HG02678 (cell line): Measurements from ENCODE around the gene INKA1.
"Not testable (repeated sequence)": the region's sequence is repeated elsewhere in the genome, so short reads cannot be mapped to it uniquely, and the experiment has no call there.

Source experiments
- ATAC-seq: cut with Tn5 transposase; IDR thresholded peaks from one replicate; pipeline ENCODE4 v1.9.1; 2021; ENCODE audit warnings: mild to moderate bottlenecking, moderate library complexity; ENCODE audit not compliant: unreplicated experiment

The INKA1 gene

DNA sequence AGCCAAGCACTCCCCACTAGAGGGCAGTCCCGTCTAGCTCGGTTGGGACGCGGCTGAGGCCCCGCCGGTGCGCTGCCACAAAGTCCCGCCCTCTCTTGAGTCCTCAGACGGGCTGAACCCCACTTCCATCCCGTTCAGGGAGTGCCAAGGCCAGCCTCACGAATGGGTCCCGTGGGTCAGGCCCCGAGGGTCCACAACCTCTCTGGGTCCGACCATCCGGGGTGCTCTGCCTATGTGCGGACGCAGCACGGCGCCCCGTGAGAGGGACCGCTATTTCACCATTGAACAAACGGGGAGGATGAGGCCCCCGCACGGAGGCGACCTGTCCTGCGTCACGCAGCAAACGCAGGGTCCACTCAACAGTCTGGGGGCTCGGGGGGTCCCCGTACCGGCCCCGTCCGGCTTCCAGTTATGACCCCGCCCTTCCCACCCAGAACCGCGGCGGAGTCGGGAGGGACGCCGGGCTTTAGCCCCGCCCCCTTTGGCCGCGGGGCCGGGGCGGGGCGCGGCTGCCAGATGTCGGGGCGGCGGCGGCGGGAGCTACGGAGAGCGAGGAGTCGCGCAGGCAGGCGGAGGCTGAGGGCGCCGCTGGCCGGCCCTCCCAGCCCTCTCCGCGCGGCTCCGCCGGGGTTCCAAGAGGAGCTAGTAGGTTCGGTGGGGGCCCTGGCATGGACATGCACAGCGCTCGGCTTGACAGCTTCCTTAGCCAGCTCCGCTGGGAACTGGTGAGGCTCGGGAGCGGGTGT lies at the start of gene INKA1:
TSS of gene INKA1 (plus strand) at position 543 of the 746 bp plus-strand sequence. CDS start at position 675, 132 bp downstream.
- ATAC-seq: peak; percentile 67

DNA sequence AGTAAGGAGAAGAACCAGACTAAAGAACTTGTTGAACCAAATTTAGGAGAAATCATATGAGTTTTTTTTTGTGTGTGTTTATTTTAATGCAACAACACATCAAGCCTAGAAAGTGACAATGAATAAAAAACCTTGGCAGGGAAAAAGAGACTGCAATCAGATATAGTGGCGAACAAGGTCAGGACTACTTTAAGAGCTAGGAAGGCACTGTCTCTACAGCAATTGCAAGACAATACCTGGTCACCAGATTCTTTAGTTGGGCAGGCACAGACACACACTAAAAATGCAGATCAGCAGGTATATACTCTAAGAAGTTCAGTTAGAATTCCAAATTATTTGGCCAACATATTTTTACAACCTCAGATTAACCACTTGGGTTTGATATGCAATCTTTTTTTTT lies 48.5 kb upstream of the INKA1 start:
- no peak for ATAC-seq

GRCh38 chr3:49756036-49756435 lies 47.0 kb upstream of the INKA1 start:
- no peak for ATAC-seq

DNA sequence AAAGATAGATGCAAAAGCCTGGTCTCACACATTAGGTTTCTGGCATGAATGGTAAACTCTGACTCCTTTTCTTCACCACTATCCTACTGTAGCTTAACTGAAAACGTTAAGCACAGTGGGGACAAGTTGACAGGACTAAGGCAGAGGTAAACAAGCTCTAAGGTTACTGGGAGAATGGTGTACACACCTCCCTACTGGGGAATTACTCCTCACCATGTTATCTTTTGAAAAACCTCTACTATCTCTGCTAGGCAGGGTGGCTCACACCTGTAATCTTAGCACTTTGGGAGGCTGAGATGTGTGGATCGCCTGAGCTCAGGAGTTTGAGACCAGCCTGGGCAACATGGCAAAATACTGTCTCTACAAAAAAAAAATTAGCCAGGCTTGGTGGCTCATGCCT lies 45.9 kb upstream of the INKA1 start:
- no peak for ATAC-seq

- no peak for ATAC-seq
These were observed 43.8 kb upstream of the INKA1 start for GRCh38 chr3:49759226-49759625.

DNA sequence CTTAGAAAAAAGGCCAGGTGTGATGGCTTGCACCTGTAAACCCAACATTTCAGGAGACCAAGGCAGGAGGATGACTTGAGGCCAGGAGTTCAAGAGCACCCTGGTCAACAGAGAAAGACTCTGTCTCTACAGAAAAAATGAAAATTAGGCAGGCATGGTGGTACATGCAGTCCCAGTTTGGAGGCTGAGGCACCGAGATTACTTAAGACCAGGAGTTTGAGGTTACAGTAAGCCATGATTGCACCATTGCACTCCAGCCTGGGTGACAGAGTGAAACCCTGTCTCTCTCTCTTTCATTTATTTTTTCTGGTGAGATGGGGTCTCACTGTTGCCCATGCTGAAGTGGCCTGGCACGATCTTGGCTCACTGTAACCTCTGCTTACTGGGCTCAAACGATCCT lies 41.4 kb upstream of the INKA1 start:
- no peak for ATAC-seq

GRCh38 chr3:49763981-49764380 lies 39.1 kb upstream of the INKA1 start:
- ATAC-seq: no peak

- no peak for ATAC-seq
These were observed 33.7 kb upstream of the INKA1 start for GRCh38 chr3:49769286-49769915.

- ATAC-seq: no peak
These were observed 33.1 kb upstream of the INKA1 start for GRCh38 chr3:49769926-49770325.

GRCh38 chr3:49771340-49771938 lies 31.6 kb upstream of the INKA1 start:
- ATAC-seq: no peak

GRCh38 chr3:49772703-49773102 lies 30.4 kb upstream of the INKA1 start:
- no peak for ATAC-seq

DNA sequence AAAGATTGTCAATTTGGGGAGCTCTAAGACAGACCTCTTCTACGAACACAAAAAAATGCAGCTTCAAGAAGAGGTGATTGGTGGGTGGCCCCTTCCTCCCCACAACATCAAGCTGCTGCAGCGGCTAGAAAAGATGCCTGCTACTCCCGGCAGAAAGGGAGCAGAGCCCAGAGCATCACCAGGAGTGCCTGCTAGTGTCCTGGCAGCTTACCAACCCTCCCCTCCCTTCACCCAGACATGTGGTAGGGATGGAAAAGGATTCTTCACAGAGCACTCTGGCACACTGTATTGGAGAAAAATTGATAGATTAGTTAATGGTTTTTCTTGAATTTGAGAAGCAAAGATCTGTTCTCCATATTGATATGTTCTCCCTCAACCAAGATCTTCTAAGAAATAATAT lies 27.5 kb upstream of the INKA1 start:
- no peak for ATAC-seq

GRCh38 chr3:49776101-49776500 lies 27.0 kb upstream of the INKA1 start:
- ATAC-seq: not testable (repeated sequence)

DNA sequence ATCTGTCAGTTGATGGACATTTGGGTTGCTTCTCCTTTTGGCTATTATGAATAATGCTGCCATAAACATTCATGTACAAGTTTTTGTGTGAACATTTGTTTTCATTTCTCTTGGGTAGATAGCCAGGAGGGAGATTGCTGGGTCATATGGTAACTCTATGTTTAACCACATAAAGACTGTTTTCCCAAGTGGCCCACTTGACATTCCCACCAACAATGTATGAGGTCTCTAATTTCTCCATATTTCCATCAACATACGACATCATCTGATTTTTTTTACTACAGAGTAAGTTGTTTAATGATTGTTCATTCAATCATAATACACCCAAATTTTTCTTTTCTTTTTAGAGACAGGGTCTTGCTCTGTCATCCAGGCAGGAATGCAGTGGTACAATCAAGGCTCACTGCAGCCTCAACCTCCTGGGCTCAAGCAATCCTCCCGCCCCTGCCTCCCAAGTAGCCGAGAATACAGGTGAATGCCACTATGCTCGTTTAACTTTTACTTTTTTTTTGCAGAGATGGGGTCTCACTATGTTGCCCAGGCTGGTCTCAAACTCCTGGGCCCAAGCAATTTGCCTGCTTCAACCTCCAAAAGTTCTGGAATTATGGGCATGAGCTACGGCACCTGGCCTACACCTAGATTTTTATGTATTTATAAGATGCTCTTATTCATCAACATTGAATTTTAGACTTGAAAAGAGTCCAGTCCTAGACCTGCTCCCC lies 23.5 kb upstream of the INKA1 start:
- ATAC-seq: no peak

- no peak for ATAC-seq
These were observed 22.7 kb upstream of the INKA1 start for GRCh38 chr3:49780080-49780974.

DNA sequence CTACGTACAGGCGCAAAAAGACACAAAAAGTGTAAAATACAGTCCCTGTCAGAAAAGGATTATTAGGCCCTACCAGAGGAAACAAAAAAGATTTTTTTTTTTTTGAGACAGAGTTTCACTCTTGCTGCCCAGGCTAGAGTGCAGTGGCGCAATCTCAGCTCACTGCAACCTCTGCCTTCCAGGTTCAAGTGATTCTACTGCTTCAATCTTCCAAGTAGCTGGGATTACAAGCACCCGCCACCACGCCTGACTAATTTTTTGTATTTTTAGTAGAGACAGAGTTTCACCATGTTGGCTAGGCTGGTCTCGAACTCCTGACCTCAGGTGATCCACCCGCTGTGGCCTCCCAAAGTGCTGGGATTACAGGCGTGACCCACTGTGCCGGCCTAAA lies 22.1 kb upstream of the INKA1 start:
- not testable (repeated sequence) for ATAC-seq

DNA sequence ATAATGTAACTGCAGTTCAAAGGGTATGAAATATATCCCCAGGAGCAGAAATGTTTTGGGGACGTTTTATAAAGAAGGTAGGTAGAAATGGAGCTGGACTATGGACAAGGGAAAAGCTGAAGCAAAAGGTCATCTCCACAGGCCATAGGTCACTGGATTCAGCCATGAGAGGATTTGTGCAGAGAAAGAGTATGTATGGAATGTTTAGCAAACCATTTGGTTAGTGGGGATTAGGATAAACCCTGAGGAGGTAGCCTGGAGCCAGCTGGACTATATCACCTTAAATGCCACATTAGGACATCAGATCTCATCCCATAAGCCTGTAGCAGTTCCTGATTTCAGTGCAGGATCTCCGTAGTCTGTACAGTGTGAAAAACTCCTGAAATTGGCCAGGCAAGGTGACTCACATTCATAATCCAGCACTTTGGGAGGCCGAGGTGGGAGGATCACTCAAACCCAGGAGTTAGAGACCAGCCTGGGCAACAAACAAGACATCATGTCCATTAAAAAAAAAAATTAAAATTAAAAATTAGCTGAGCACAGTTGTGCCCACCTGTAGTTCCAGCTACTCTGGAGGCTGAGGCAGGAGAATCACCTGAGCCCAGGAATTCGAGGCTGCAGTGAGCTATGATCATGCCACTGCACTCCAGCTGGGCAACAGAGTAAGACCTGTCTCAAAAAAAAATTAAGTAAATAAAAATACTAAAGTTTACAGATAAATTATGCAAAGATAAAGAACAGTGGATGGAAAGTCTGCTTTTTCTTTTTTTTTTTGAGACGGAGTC lies 21.5 kb upstream of the INKA1 start:
- no peak for ATAC-seq

- ATAC-seq: not testable (repeated sequence)
These were observed 20.8 kb upstream of the INKA1 start for GRCh38 chr3:49782277-49782676.

DNA sequence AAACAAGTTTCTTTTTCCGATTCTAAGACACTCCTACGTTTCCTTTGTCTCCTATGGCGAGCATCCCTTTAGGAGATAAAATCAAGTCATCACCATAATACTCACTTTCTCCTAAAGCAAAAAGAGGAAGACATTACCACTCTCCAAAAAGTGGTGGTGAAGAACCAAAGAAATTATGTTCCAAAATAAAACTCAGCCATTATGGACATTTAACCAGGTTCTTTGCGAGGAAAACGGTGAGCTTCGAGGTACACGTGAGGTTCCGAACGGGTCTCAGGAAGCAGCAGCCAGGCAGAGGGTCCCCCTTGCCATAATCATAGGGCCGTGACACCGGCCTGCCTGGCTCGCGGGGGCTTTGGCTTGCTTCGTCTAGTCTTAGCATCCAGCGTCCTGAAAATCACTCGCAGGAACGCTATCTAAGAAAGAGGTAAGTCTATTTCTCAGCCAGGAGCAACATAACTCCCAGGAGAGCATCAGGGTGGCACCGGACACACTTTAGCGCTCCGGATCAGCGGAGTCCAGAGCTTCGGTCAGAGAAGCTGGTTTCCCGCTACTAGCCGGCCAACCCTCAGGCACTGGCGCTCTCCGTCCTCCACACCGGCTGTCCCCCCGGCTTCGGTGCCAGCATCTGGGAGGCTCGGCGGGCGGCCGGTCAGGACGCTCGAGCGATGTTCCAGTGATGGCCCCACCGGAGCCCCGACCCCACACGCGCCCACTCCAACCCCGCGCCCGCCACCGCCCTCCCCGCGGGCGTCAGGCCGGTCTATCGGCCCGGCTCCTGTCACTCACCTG lies 17.3 kb upstream of the INKA1 start:
- peak; percentile 42 for ATAC-seq
